ENCODE measurements around the gene ARHGEF28.

- TF ChIP-seq CTCF (conservative IDR thresholded peaks at IDR 0.05; ENCODE audit: low read length) (peak; percentile 97), EZH2phosphoT487 (IDR thresholded peaks at IDR 0.05; ENCODE audit: borderline replicate concordance, low read depth, low read length) (no peak)
These were observed 166.8 kb downstream of the ARHGEF28 start for GRCh38 chr5:73792687-73793320.

Data from OCI-LY7 (cell line).